Tibial artery (tissue), 4 donors: ENCODE data around the gene RTN4RL2.

Experiments
- DNase-seq, 2 donors: peaks; one replicate each; pipeline ENCODE4 v3.0.0-alpha.2; 2019
- H3K27ac ChIP-seq, 2 donors: fragments of 200-600 bp; sonication (generic) in 1 of 2; 1 replicate in 1 of 2; 2 replicates in 1 of 2; pipeline ENCODE4 v1.5.1; 2018 to 2019; ENCODE audit warnings: mild to moderate bottlenecking in 1 of 2
- H3K27me3 ChIP-seq, 2 donors: fragments of 200-600 bp; sonication (generic) in 1 of 2; one replicate each; pipeline versions ENCODE4 v1.5.1 to v1.6.0; 2016 to 2019
- H3K36me3 ChIP-seq, 3 donors: fragments of 200-600 bp; sonication (generic) in 2 of 3; one replicate each; pipeline ENCODE4 v1.5.1; 2016 to 2019; ENCODE audit warnings: mild to moderate bottlenecking in 2 of 3
- H3K4me1 ChIP-seq, 4 donors: fragments of 200-600 bp; sonication (generic) in 2 of 4; 1 replicate in 3 of 4; 2 replicates in 1 of 4; pipeline ENCODE4 v1.5.1; 2016 to 2019
- H3K4me3 ChIP-seq, 2 donors: fragments of 200-600 bp; sonication (generic) in 1 of 2; 1 replicate in 1 of 2; 2 replicates in 1 of 2; pipeline ENCODE4 v1.5.1; 2018 to 2019; ENCODE audit warnings: mild to moderate bottlenecking in 2 of 2
- H3K9me3 ChIP-seq, 3 donors: fragments of 200-600 bp; sonication (generic) in 1 of 3; one replicate each; pipeline ENCODE4 v1.5.1; 2016 to 2019
- CTCF ChIP-seq, 2 experiments: fragments of 200-600 bp in 1 of 2; fragments of 450-650 bp in 1 of 2; IDR thresholded peaks; one replicate each; pipeline ENCODE4 v1.5.1; 2017 to 2019; ENCODE audit warnings: antibody characterized with exemption in 2 of 2, mild to moderate bottlenecking in 1 of 2, moderate library complexity in 1 of 2
- intact Hi-C: fragments of 100-400 bp; cut with DNase I; formaldehyde crosslinking; loops from one replicate; pipeline ENCODE4 v1.15.0; 2023; ENCODE audit warnings: low total_unique reads

Gene RTN4RL2

DNA sequence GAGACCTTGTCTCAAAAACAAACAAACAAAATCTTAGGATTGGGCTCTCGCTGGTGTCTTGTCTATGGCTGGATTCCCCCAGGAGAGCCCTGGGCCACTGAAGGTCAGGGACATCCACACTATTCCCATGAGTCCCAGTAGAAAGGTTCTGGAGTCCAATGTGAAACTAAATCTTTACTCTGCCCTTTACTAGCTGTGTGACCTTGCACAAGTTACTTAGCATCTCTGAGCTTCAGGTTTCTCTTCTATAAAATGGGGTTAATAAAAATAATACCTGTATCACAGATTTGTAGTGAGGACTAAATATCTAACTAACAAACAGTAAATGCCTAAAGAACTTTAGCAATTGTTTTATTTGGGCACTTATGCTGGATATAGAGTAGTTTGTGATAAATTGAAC lies 46.2 kb downstream of the RTN4RL2 start:
- TF ChIP-seq CTCF (IDR thresholded peaks at IDR 0.05) = no peak
- intact Hi-C loops = no loop called here
- no peaks in the 10 kb centered on the region for H3K27me3 ChIP-seq
- peaks cover 0 to 7% (median 0%) of the 10 kb centered on the region in 3 donors for H3K36me3 ChIP-seq
- no peaks in the 10 kb centered on the region for H3K9me3 ChIP-seq
- no peak overlapping the region for H3K4me3 ChIP-seq
- no peaks in the 10 kb centered on the region for H3K4me1 ChIP-seq
- no peak overlapping the region for H3K27ac ChIP-seq
- no peak for DNase-seq

DNA sequence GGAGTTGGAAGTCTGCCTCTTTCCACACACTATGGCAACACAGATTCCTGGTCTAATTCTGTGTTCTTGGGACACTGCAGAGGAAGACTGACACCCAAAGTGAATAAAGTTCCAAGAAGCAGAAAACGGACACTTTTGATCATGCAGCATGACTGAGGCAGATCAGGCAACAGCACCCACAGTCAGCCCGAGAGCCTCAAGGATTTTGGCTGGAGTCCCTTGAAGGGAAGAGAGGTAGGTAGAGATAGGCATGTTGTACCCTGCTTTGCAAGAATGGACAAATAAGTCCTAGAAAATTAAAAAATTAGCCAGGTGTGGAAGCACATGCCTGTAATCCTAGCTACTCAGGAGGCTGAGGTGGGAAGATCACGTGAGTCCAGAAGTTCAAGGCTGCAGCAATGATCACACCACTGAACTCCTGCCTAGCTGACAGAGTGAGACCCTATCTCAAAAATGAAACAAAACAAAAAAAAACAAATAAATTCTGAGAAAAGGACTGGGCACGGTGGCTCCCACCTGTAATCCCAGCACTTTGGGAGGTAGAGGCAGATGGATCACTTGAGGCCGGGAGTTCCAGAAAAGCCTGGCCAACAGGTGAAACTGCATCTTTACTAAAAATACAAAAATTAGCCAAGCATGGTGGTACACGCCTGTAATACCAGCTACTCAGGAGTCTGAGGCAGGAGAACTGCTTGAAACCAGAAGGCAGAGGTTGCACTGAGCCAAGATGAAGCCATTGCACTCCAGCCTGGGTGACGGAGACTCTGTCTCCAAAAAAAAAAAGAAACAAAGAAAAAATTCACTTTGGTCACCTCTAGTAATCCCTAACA lies 48.2 kb downstream of the RTN4RL2 start:
- DNase-seq = no peak
- no peak overlapping the region for H3K27ac ChIP-seq
- TF ChIP-seq CTCF (IDR thresholded peaks at IDR 0.05) = no peak
- H3K27me3 ChIP-seq = no peaks in the 10 kb centered on the region
- no peaks in the 10 kb centered on the region for H3K9me3 ChIP-seq
- intact Hi-C loops = no loop called here
- peaks cover 0 to 7% (median 0%) of the 10 kb centered on the region in 3 donors for H3K36me3 ChIP-seq
- H3K4me3 ChIP-seq = no peak overlapping the region
- H3K4me1 ChIP-seq = peaks cover 0 to 3% (median 1%) of the 10 kb centered on the region in 4 donors

- intact Hi-C loops = no loop called here
- Histone ChIP-seq H3K9me3 (no peaks in the 10 kb centered on the region), H3K4me3 (no peak overlapping the region), H3K36me3 (no peaks in the 10 kb centered on the region), H3K27me3 (no peaks in the 10 kb centered on the region), H3K4me1 (peaks cover 0 to 16% (median 14%) of the 10 kb centered on the region in 4 donors), H3K27ac (no peak overlapping the region)
- DNase-seq = no peak
- TF ChIP-seq CTCF (IDR thresholded peaks at IDR 0.05) = no peak
These were observed 51.6 kb downstream of the RTN4RL2 start for GRCh38 chr11:57511741-57512430.

DNA sequence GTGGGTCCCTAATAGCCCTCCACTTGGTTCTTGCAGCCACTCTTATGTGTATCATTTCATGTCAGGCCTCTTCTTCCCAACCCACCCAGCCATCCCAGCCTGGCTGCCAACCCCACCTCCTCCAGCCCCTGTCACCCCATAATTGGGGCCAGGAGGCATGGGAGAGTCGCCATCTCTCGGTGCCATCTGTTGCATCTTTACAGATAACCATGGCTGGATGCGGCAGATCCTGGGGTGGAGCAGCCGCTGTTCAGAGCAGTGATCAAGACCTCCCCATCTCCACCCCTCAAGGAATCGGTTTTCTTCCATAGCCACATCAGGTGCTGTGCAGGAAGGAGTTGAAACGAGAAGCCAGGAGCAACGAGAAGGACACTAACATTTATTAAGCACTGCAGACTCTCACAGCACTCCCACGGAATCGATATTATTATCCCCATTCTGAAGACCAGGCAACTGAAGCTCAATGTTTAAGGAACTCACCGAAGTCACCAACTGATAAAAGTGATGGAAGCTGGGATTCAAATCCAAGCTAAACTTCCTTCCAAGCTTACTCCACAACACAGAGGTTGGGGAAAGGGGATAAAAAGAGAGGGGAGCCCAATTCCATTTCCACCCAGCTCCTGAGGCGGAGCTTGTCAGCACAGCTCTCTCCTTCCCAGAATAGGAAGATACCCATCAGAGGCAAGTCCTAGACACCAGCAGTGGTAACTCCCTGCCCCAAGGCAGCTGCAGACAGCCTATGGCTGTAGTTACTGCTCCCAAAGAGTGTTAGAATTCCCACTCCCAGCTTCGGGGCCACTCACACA lies 52.5 kb downstream of the RTN4RL2 start:
- TF ChIP-seq CTCF (IDR thresholded peaks at IDR 0.05) = no peak
- peak overlapping the region; percentile 71 to 77 for H3K27ac ChIP-seq
- intact Hi-C loops = no loop called here
- H3K27me3 ChIP-seq = no peaks in the 10 kb centered on the region
- no peaks in the 10 kb centered on the region for H3K9me3 ChIP-seq
- H3K4me1 ChIP-seq = peaks cover 0 to 16% (median 14%) of the 10 kb centered on the region in 4 donors
- no peaks in the 10 kb centered on the region for H3K36me3 ChIP-seq
- no peak for DNase-seq
- no peak overlapping the region for H3K4me3 ChIP-seq

DNA sequence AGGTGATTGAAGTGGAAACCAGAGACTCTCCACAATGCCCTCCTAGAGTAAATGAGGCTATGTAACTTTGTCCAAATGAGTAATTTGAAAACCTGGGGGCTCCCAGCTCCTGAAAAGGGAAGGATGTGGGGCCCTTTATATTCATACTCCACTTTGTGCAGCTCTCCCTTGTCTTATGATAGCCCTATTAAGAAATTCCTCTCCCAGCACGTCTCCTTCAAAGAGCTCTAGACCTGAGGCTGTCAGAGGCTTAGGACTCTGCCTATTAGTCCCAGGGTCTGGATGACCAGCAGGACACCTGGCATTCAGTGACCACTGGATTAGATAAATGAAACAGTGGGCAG lies 53.1 kb downstream of the RTN4RL2 start:
- peak overlapping the region; percentile 72 to 75 for H3K4me3 ChIP-seq
- H3K27me3 ChIP-seq = no peaks in the 10 kb centered on the region
- peak overlapping the region; percentile 71 to 77 for H3K27ac ChIP-seq
- H3K4me1 ChIP-seq = peaks cover 0 to 16% (median 14%) of the 10 kb centered on the region in 4 donors
- DNase-seq = no peak
- intact Hi-C loops = no loop called here
- no peak for TF ChIP-seq CTCF (IDR thresholded peaks at IDR 0.05)
- no peaks in the 10 kb centered on the region for H3K9me3 ChIP-seq
- no peaks in the 10 kb centered on the region for H3K36me3 ChIP-seq
